ENCODE measurements around the gene FAM234B.

FAM234B gene

GRCh38 chr12:13062669-13063068, 18.5 kb downstream of the FAM234B start:
- no peak overlapping the region for H3K9ac ChIP-seq (ENCODE audit: low read length)
- H3K36me3 ChIP-seq (replicated peaks; ENCODE audit: low read depth, low read length), result no peaks in the 10 kb centered on the region

GRCh38 chr12:13066014-13066413, 21.8 kb downstream of the FAM234B start:
- Histone ChIP-seq H3K79me2 (ENCODE audit: low read length) (no peaks in the 10 kb centered on the region), H3K36me3 (replicated peaks; ENCODE audit: low read depth, low read length) (no peaks in the 10 kb centered on the region)
- TF ChIP-seq CTCF (IDR thresholded peaks at IDR 0.05; ENCODE audit: low read depth, low read length) (no peak), EZH2phosphoT487 (IDR thresholded peaks at IDR 0.05; ENCODE audit: low read depth) (no peak)

More at GRCh38 chr12:13062669-13063068, 18.5 kb downstream of the FAM234B start:
- H3K4me2 ChIP-seq (ENCODE audit: low read length), result no peak overlapping the region
- H3K79me2 ChIP-seq (ENCODE audit: low read length), result no peaks in the 10 kb centered on the region
- H3K27ac ChIP-seq (ENCODE audit: low read length), result no peak overlapping the region
- H3K27me3 ChIP-seq (ENCODE audit: low read depth, low read length), result no peaks in the 10 kb centered on the region
- H3K9me3 ChIP-seq (ENCODE audit: insufficient read depth, low read length), result no peaks in the 10 kb centered on the region
- 0 out of 2 replicates have a peak, but pooled peaks cover 4% of the 10 kb centered on the region for H4K20me1 ChIP-seq (ENCODE audit: insufficient read depth, low read length)
- no peaks in the 10 kb centered on the region for H3K4me1 ChIP-seq (ENCODE audit: low read length)
- no peak overlapping the region for H3K4me3 ChIP-seq (ENCODE audit: low read length)
- no peak for TF ChIP-seq CTCF (IDR thresholded peaks at IDR 0.05; ENCODE audit: low read depth, low read length)
- no peak for TF ChIP-seq EZH2phosphoT487 (IDR thresholded peaks at IDR 0.05; ENCODE audit: low read depth)
- no peak overlapping the region for H2AFZ ChIP-seq (ENCODE audit: low read depth, low read length)

GRCh38 chr12:13066459-13066858, 22.3 kb downstream of the FAM234B start:
- no peak overlapping the region for H2AFZ ChIP-seq (ENCODE audit: low read depth, low read length)
- H4K20me1 ChIP-seq (ENCODE audit: insufficient read depth, low read length), result no peaks in the 10 kb centered on the region
- TF ChIP-seq CTCF (IDR thresholded peaks at IDR 0.05; ENCODE audit: low read depth, low read length) (no peak), EZH2phosphoT487 (IDR thresholded peaks at IDR 0.05; ENCODE audit: low read depth) (no peak)
- no peaks in the 10 kb centered on the region for H3K4me1 ChIP-seq (ENCODE audit: low read length)
- no peak overlapping the region for H3K4me2 ChIP-seq (ENCODE audit: low read length)
- no peaks in the 10 kb centered on the region for H3K79me2 ChIP-seq (ENCODE audit: low read length)
- H3K4me3 ChIP-seq (ENCODE audit: low read length), result no peak overlapping the region
- no peak overlapping the region for H3K27ac ChIP-seq (ENCODE audit: low read length)
- H3K9ac ChIP-seq (ENCODE audit: low read length), result no peak overlapping the region
- no peaks in the 10 kb centered on the region for H3K36me3 ChIP-seq (replicated peaks; ENCODE audit: low read depth, low read length)
- no peaks in the 10 kb centered on the region for H3K27me3 ChIP-seq (ENCODE audit: low read depth, low read length)
- no peaks in the 10 kb centered on the region for H3K9me3 ChIP-seq (ENCODE audit: insufficient read depth, low read length)

More at GRCh38 chr12:13066014-13066413, 21.8 kb downstream of the FAM234B start:
- H4K20me1 ChIP-seq (ENCODE audit: insufficient read depth, low read length), result no peaks in the 10 kb centered on the region
- no peak overlapping the region for H3K4me3 ChIP-seq (ENCODE audit: low read length)
- H2AFZ ChIP-seq (ENCODE audit: low read depth, low read length), result no peak overlapping the region
- H3K4me2 ChIP-seq (ENCODE audit: low read length), result no peak overlapping the region
- H3K9ac ChIP-seq (ENCODE audit: low read length), result no peak overlapping the region
- no peaks in the 10 kb centered on the region for H3K4me1 ChIP-seq (ENCODE audit: low read length)
- no peaks in the 10 kb centered on the region for H3K27me3 ChIP-seq (ENCODE audit: low read depth, low read length)
- H3K9me3 ChIP-seq (ENCODE audit: insufficient read depth, low read length), result no peaks in the 10 kb centered on the region
- H3K27ac ChIP-seq (ENCODE audit: low read length), result no peak overlapping the region

- Histone ChIP-seq H3K9me3 (ENCODE audit: insufficient read depth, low read length) (no peaks in the 10 kb centered on the region), H3K4me2 (ENCODE audit: low read length) (no peak overlapping the region), H3K9ac (ENCODE audit: low read length) (no peak overlapping the region), H3K27me3 (ENCODE audit: low read depth, low read length) (no peaks in the 10 kb centered on the region), H4K20me1 (ENCODE audit: insufficient read depth, low read length) (no peaks in the 10 kb centered on the region), H3K4me1 (ENCODE audit: low read length) (no peaks in the 10 kb centered on the region), H3K79me2 (ENCODE audit: low read length) (no peaks in the 10 kb centered on the region), H3K4me3 (ENCODE audit: low read length) (no peak overlapping the region), H3K36me3 (replicated peaks; ENCODE audit: low read depth, low read length) (no peaks in the 10 kb centered on the region), H2AFZ (ENCODE audit: low read depth, low read length) (no peak overlapping the region), H3K27ac (ENCODE audit: low read length) (no peak overlapping the region)
- TF ChIP-seq EZH2phosphoT487 (IDR thresholded peaks at IDR 0.05; ENCODE audit: low read depth), result no peak
- no peak for TF ChIP-seq CTCF (IDR thresholded peaks at IDR 0.05; ENCODE audit: low read depth, low read length)
Measured at GRCh38 chr12:13067322-13067721, 23.1 kb downstream of the FAM234B start.

Measured in OCI-LY3 (cell line).